Measurements from ENCODE around the gene LIPK.

DNA sequence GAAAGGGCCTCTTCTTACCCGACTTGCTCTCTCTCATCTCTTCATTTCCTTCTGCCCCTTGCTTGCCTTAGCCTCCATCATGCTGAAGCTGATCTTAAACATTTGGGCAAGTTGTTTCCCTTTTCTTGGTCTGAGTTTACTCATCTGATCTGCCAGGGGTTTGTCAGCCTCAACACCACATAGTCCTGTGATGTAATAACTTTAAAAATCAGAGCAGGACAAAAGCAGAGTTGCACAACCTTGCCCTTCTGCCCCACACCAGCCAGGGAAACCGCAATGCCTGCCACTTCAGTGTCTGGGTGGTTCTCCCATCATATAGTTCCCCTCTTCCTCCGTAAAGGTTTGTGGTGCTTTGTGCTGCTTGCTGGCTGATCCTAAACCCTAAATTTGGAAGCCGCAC is 86.6 kb downstream of the LIPK start:
- TF ChIP-seq, protein P1, sequence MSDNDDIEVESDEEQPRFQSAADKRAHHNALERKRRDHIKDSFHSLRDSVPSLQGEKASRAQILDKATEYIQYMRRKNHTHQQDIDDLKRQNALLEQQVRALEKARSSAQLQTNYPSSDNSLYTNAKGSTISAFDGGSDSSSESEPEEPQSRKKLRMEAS (IDR thresholded peaks at IDR 0.05), result no peak
- TF ChIP-seq NFIC (IDR thresholded peaks at IDR 0.05) (no peak), TEAD4 (IDR thresholded peaks at IDR 0.05) (no peak), EP300 (IDR thresholded peaks at IDR 0.05; ENCODE audit: borderline replicate concordance) (no peak), TCF12 (IDR thresholded peaks at IDR 0.05; ENCODE audit: low read depth) (no peak)
